ENCODE measurements around the gene PHLDB3. TPM values are rescaled to one million over a fixed set of nuclear protein-coding genes. Genes with fewer than 3 reads are reported as not detected.

PHLDB3 gene
- total RNA-seq, 2 donors from 2014 or later, result 16.7 to 25.5 TPM

- no peaks in the 10 kb centered on the region for H3K9me3 Mint-ChIP-seq
- no peaks in the 10 kb centered on the region for H3K27me3 Mint-ChIP-seq
- peaks cover 48% of the 10 kb centered on the region for H3K36me3 Mint-ChIP-seq (ENCODE audit: low read depth)
- ATAC-seq (replicated peaks), result no peak
- H3K4me1 Mint-ChIP-seq, result peaks cover 9% of the 10 kb centered on the region
- H3K4me3 Mint-ChIP-seq, result no peak overlapping the region
- H3K27ac Mint-ChIP-seq, result no peak overlapping the region
Measured at GRCh38 chr19:43496960-43497359, 7.6 kb downstream of the PHLDB3 start.

- Mint-ChIP-seq H3K4me1 (peaks cover 11% of the 10 kb centered on the region), H3K9me3 (no peaks in the 10 kb centered on the region), H3K27me3 (no peaks in the 10 kb centered on the region), H3K36me3 (ENCODE audit: low read depth) (peaks cover 41% of the 10 kb centered on the region), H3K27ac (no peak overlapping the region), H3K4me3 (no peak overlapping the region)
- no peak for ATAC-seq (replicated peaks)
Measured at GRCh38 chr19:43495082-43495481, 9.5 kb downstream of the PHLDB3 start.

- H3K9me3 Mint-ChIP-seq, result no peaks in the 10 kb centered on the region
- no peak for ATAC-seq (replicated peaks)
- H3K4me1 Mint-ChIP-seq, result peaks cover 5% of the 10 kb centered on the region
- H3K27ac Mint-ChIP-seq, result no peak overlapping the region
- H3K4me3 Mint-ChIP-seq, result no peak overlapping the region
- no peaks in the 10 kb centered on the region for H3K27me3 Mint-ChIP-seq
- peaks cover 17% of the 10 kb centered on the region for H3K36me3 Mint-ChIP-seq (ENCODE audit: low read depth)
Measured at GRCh38 chr19:43490759-43491158, 13.8 kb downstream of the PHLDB3 start.

GRCh38 chr19:43489979-43490599 is 14.5 kb downstream of the PHLDB3 start:
- no peak overlapping the region for H3K4me3 Mint-ChIP-seq
- H3K9me3 Mint-ChIP-seq, result no peaks in the 10 kb centered on the region
- peak overlapping the region; percentile 20 for H3K27ac Mint-ChIP-seq
- no peak for ATAC-seq (replicated peaks)
- H3K27me3 Mint-ChIP-seq, result no peaks in the 10 kb centered on the region
- H3K36me3 Mint-ChIP-seq (ENCODE audit: low read depth), result peaks cover 10% of the 10 kb centered on the region
- peaks cover 5% of the 10 kb centered on the region for H3K4me1 Mint-ChIP-seq

GRCh38 chr19:43489310-43489709 is 15.2 kb downstream of the PHLDB3 start:
- H3K27ac Mint-ChIP-seq, result peak overlapping the region; percentile 20
- no peaks in the 10 kb centered on the region for H3K9me3 Mint-ChIP-seq
- H3K4me1 Mint-ChIP-seq, result peaks cover 5% of the 10 kb centered on the region
- no peak for ATAC-seq (replicated peaks)
- no peaks in the 10 kb centered on the region for H3K27me3 Mint-ChIP-seq
- no peak overlapping the region for H3K4me3 Mint-ChIP-seq
- peaks cover 2% of the 10 kb centered on the region for H3K36me3 Mint-ChIP-seq (ENCODE audit: low read depth)

- H3K27ac Mint-ChIP-seq, result no peak overlapping the region
- no peaks in the 10 kb centered on the region for H3K9me3 Mint-ChIP-seq
- no peaks in the 10 kb centered on the region for H3K36me3 Mint-ChIP-seq (ENCODE audit: low read depth)
- H3K4me3 Mint-ChIP-seq, result no peak overlapping the region
- H3K27me3 Mint-ChIP-seq, result no peaks in the 10 kb centered on the region
- peaks cover 5% of the 10 kb centered on the region for H3K4me1 Mint-ChIP-seq
- ATAC-seq (replicated peaks), result no peak
Measured at GRCh38 chr19:43488179-43488578, 16.4 kb downstream of the PHLDB3 start.

GRCh38 chr19:43486412-43486811 is 18.1 kb downstream of the PHLDB3 start:
- Mint-ChIP-seq H3K27ac (no peak overlapping the region), H3K36me3 (ENCODE audit: low read depth) (no peaks in the 10 kb centered on the region), H3K4me3 (no peak overlapping the region), H3K4me1 (peaks cover 5% of the 10 kb centered on the region), H3K27me3 (no peaks in the 10 kb centered on the region), H3K9me3 (no peaks in the 10 kb centered on the region)
- no peak for ATAC-seq (replicated peaks)

- H3K4me1 Mint-ChIP-seq, result peaks cover 5% of the 10 kb centered on the region
- H3K27ac Mint-ChIP-seq, result no peak overlapping the region
- no peaks in the 10 kb centered on the region for H3K36me3 Mint-ChIP-seq (ENCODE audit: low read depth)
- H3K4me3 Mint-ChIP-seq, result no peak overlapping the region
- ATAC-seq (replicated peaks), result no peak
- no peaks in the 10 kb centered on the region for H3K27me3 Mint-ChIP-seq
- H3K9me3 Mint-ChIP-seq, result no peaks in the 10 kb centered on the region
Measured at GRCh38 chr19:43485951-43486350, 18.6 kb downstream of the PHLDB3 start.

GRCh38 chr19:43483281-43483680 is 21.3 kb downstream of the PHLDB3 start:
- H3K9me3 Mint-ChIP-seq, result no peaks in the 10 kb centered on the region
- no peak for ATAC-seq (replicated peaks)

GRCh38 chr19:43482193-43482592 is 22.4 kb downstream of the PHLDB3 start:
- Mint-ChIP-seq H3K4me1 (no peaks in the 10 kb centered on the region), H3K27ac (no peak overlapping the region), H3K9me3 (no peaks in the 10 kb centered on the region), H3K4me3 (no peak overlapping the region), H3K36me3 (ENCODE audit: low read depth) (peaks cover 12% of the 10 kb centered on the region), H3K27me3 (no peaks in the 10 kb centered on the region)
- ATAC-seq (replicated peaks), result no peak

More at GRCh38 chr19:43483281-43483680, 21.3 kb downstream of the PHLDB3 start:
- no peak overlapping the region for H3K4me3 Mint-ChIP-seq
- no peaks in the 10 kb centered on the region for H3K27me3 Mint-ChIP-seq
- H3K4me1 Mint-ChIP-seq, result no peaks in the 10 kb centered on the region
- H3K36me3 Mint-ChIP-seq (ENCODE audit: low read depth), result peaks cover 5% of the 10 kb centered on the region
- no peak overlapping the region for H3K27ac Mint-ChIP-seq

GRCh38 chr19:43481701-43482100 is 22.8 kb downstream of the PHLDB3 start:
- Mint-ChIP-seq H3K36me3 (ENCODE audit: low read depth) (peaks cover 12% of the 10 kb centered on the region), H3K27ac (no peak overlapping the region), H3K4me3 (no peak overlapping the region), H3K4me1 (no peaks in the 10 kb centered on the region), H3K27me3 (no peaks in the 10 kb centered on the region), H3K9me3 (no peaks in the 10 kb centered on the region)
- ATAC-seq (replicated peaks), result no peak

- Mint-ChIP-seq H3K36me3 (ENCODE audit: low read depth) (peaks cover 13% of the 10 kb centered on the region), H3K27ac (no peak overlapping the region), H3K4me1 (peaks cover 2% of the 10 kb centered on the region), H3K9me3 (peaks cover under 1% of the 10 kb centered on the region), H3K27me3 (no peaks in the 10 kb centered on the region), H3K4me3 (no peak overlapping the region)
- ATAC-seq (replicated peaks), result no peak
Measured at GRCh38 chr19:43480574-43480973, 24.0 kb downstream of the PHLDB3 start.

GRCh38 chr19:43479961-43480561 is 24.5 kb downstream of the PHLDB3 start:
- no peak for ATAC-seq (replicated peaks)
- Mint-ChIP-seq H3K4me1 (peaks cover 6% of the 10 kb centered on the region), H3K27me3 (no peaks in the 10 kb centered on the region), H3K36me3 (ENCODE audit: low read depth) (peaks cover 18% of the 10 kb centered on the region), H3K27ac (no peak overlapping the region), H3K4me3 (no peak overlapping the region), H3K9me3 (peaks cover 3% of the 10 kb centered on the region)

GRCh38 chr19:43479226-43479625 is 25.3 kb downstream of the PHLDB3 start:
- no peak for ATAC-seq (replicated peaks)
- Mint-ChIP-seq H3K4me3 (no peak overlapping the region), H3K4me1 (peaks cover 6% of the 10 kb centered on the region), H3K27ac (no peak overlapping the region), H3K9me3 (peaks cover 3% of the 10 kb centered on the region), H3K36me3 (ENCODE audit: low read depth) (peaks cover 18% of the 10 kb centered on the region), H3K27me3 (no peaks in the 10 kb centered on the region)

GRCh38 chr19:43478323-43478722 is 26.2 kb downstream of the PHLDB3 start:
- ATAC-seq (replicated peaks), result no peak
- Mint-ChIP-seq H3K27ac (no peak overlapping the region), H3K4me3 (no peak overlapping the region), H3K27me3 (no peaks in the 10 kb centered on the region), H3K36me3 (ENCODE audit: low read depth) (peaks cover 18% of the 10 kb centered on the region), H3K4me1 (peaks cover 6% of the 10 kb centered on the region), H3K9me3 (peaks cover 3% of the 10 kb centered on the region)
